Pancreas (tissue), 10 donors: ENCODE results near the gene ADORA2A. TPM values are rescaled to one million over a fixed set of nuclear protein-coding genes. Genes with fewer than 3 reads are reported as not detected.
A peak's percentile ranks its signal among the peaks of the same experiment; 100 is the strongest.

Experiments used
- ATAC-seq, 4 donors: fragments of 200-7000 bp; cut with Tn5 transposase; one replicate each; pipeline versions ENCODE4 v1.8.0 to v1.9.1; 2020; ENCODE audit warnings: mild to moderate bottlenecking in 4 of 4, moderate library complexity in 4 of 4
- DNase-seq, 6 donors: peaks; one replicate each; pipeline ENCODE4 v3.0.0-alpha.2; 2020
- FAIRE-seq: peaks from 2 replicates; lab custom pipeline; 2012; peaks lifted over from hg19 to GRCh38; lab: Jason Lieb, UNC
- H3K27ac ChIP-seq, 4 donors: fragments of 200-600 bp; sonication (generic); 1 replicate in 3 of 4; 2 replicates in 1 of 4; pipeline versions ENCODE4 v1.5.0 to v1.8.0; 2020
- H3K27me3 ChIP-seq, 4 donors: fragments of 200-600 bp; one replicate each; pipeline ENCODE4 v1.8.0; 2021
- H3K36me3 ChIP-seq, 3 donors: fragments of 200-600 bp; sonication (generic) in 1 of 3; one replicate each; pipeline versions ENCODE4 v1.5.0 to v1.8.0; 2020 to 2021
- H3K4me1 ChIP-seq, 3 donors: fragments of 200-600 bp; one replicate each; pipeline ENCODE4 v1.8.0; 2021
- H3K4me3 ChIP-seq, 4 donors: fragments of 200-600 bp; sonication (generic) in 2 of 4; one replicate each; pipeline versions ENCODE4 v1.5.0 to v1.8.0; 2020 to 2021
- H3K9me3 ChIP-seq, 4 donors: fragments of 200-600 bp; one replicate each; pipeline ENCODE4 v1.8.0; 2021
- CTCF ChIP-seq, 4 donors: fragments of 200-600 bp; sonication (generic) in 3 of 4; IDR thresholded peaks; one replicate each; pipeline versions ENCODE4 v1.5.0 to v1.8.0; 2021; ENCODE audit warnings: antibody characterized with exemption in 4 of 4
- WGBS, 2 donors: extraction: QIAGEN DNeasy Blood & Tissue Kit; methylation state at CpG; one replicate each; pipeline ENCODE4 v1.1.7; 2013; 5-methylcytosine and 5-hydroxymethylcytosine counted together
- intact Hi-C, 3 donors: fragments of 100-400 bp; cut with DNase I; formaldehyde crosslinking; loops; one replicate each; pipeline versions ENCODE4 v1.11.1 to v1.14.2; 2022
- polyA plus RNA-seq, 2 donors: library from polyadenylated mRNA; stranded (reverse); fragments of 200-250 nt; gene quantifications; one replicate each; pipeline ENCODE4 v1.2.3, GENCODE V29; 2013
- total RNA-seq, 6 donors: library from RNA; stranded (reverse); fragmentation: NEBNext Ultra II Directional in 4 of 6; extraction: Animal tissue kit (Norgen Biotek cat#: 25700) in 4 of 6; gene quantifications; one replicate each; pipeline versions ENCODE4 v1.2.1 to v1.2.4, GENCODE V29; 2021 to 2023
- donor health status: healthy with polysubstance abuse.
- donor health status: DM: no; HTN: no; CAD: no; lungs with moderate emphysema.
- donor health status: DM: no; HTN: no; CAD: no.
- donor health status: control.
- donor health status: control.
- donor health status: Bipolar disorder and iron deficiency.
- donor health status: DM: yes; HTN: yes; CAD: no.
- donor health status: DM: no; HTN: no; CAD: no.
- donor health status: DM: no; HTN: no; CAD: no.
- donor health status: DM: yes; HTN: yes; CAD: no.

The ADORA2A gene
- total and polyA plus RNA-seq, 8 donors = 0.85 to 10.4 (median 1.6) TPM

- intact Hi-C loops = no loop called here
- Histone ChIP-seq H3K36me3 (peaks cover 0 to 6% (median 3%) of the 10 kb centered on the region in 3 donors), H3K27ac (peak overlapping the region in 2 of 4 donors; percentile 40 to 50), H3K27me3 (no peaks in the 10 kb centered on the region), H3K4me1 (peaks cover 0 to 21% (median 6%) of the 10 kb centered on the region in 3 donors), H3K9me3 (no peaks in the 10 kb centered on the region), H3K4me3 (no peak overlapping the region)
- ATAC-seq = peak; percentile 69 to 94 (median 87)
- FAIRE-seq = peak; percentile 87
- WGBS, 2 donors = 44 to 57% methylated on average over 3 of the region's 3 CpGs
- no peak for TF ChIP-seq CTCF (IDR thresholded peaks at IDR 0.05)
- DNase-seq = peak in 4 of 6 donors; percentile 57 to 73 (median 68)
Measured at GRCh38 chr22:24402460-24403192, 24.8 kb upstream of the ADORA2A start.

GRCh38 chr22:24403346-24403745 lies 24.1 kb upstream of the ADORA2A start:
- 93 to 99% methylated on average over 3 of the region's 3 CpGs for WGBS, 2 donors
- no peaks in the 10 kb centered on the region for H3K27me3 ChIP-seq
- H3K4me3 ChIP-seq = no peak overlapping the region
- no peak for TF ChIP-seq CTCF (IDR thresholded peaks at IDR 0.05)
- peak overlapping the region in 1 of 4 donors; percentile 50 for H3K27ac ChIP-seq
- intact Hi-C loops = no loop called here
- peaks cover 0 to 6% (median 0%) of the 10 kb centered on the region in 3 donors for H3K36me3 ChIP-seq
- no peaks in the 10 kb centered on the region for H3K9me3 ChIP-seq
- no peak for ATAC-seq
- H3K4me1 ChIP-seq = peaks cover 0 to 21% (median 6%) of the 10 kb centered on the region in 3 donors
- DNase-seq = no peak
- FAIRE-seq = no peak

GRCh38 chr22:24404561-24405275 lies 22.7 kb upstream of the ADORA2A start:
- DNase-seq = peak in 1 of 6 donors; percentile 51
- no peak for ATAC-seq
- no peaks in the 10 kb centered on the region for H3K27me3 ChIP-seq
- H3K4me3 ChIP-seq = no peak overlapping the region
- no peaks in the 10 kb centered on the region for H3K36me3 ChIP-seq
- no peak for TF ChIP-seq CTCF (IDR thresholded peaks at IDR 0.05)
- H3K9me3 ChIP-seq = no peaks in the 10 kb centered on the region
- WGBS, 2 donors = 90% methylated on average over 9 of the region's 9 CpGs
- no peak overlapping the region for H3K27ac ChIP-seq
- peaks cover 0 to 21% (median 6%) of the 10 kb centered on the region in 3 donors for H3K4me1 ChIP-seq
- intact Hi-C loops = no loop called here
- FAIRE-seq = no peak

- no peak for DNase-seq
- peaks cover 0 to 16% (median 0%) of the 10 kb centered on the region in 3 donors for H3K4me1 ChIP-seq
- no peak for FAIRE-seq
- TF ChIP-seq CTCF (IDR thresholded peaks at IDR 0.05) = no peak
- H3K27me3 ChIP-seq = no peaks in the 10 kb centered on the region
- intact Hi-C loops = no loop called here
- ATAC-seq = no peak
- H3K4me3 ChIP-seq = no peak overlapping the region
- WGBS, 2 donors = 95 to 99% methylated on average over 12 of the region's 12 CpGs
- no peaks in the 10 kb centered on the region for H3K36me3 ChIP-seq
- no peak overlapping the region for H3K27ac ChIP-seq
- H3K9me3 ChIP-seq = no peaks in the 10 kb centered on the region
Measured at GRCh38 chr22:24405631-24406321, 21.6 kb upstream of the ADORA2A start.
